Measurements from ENCODE around the gene GPS2. TPM values are rescaled to one million over a fixed set of nuclear protein-coding genes. Genes with fewer than 3 reads are reported as not detected.

The GPS2 gene
- total and polyA plus RNA-seq, 10 donors, result 54.1 to 123 (median 68.1) TPM

DNA sequence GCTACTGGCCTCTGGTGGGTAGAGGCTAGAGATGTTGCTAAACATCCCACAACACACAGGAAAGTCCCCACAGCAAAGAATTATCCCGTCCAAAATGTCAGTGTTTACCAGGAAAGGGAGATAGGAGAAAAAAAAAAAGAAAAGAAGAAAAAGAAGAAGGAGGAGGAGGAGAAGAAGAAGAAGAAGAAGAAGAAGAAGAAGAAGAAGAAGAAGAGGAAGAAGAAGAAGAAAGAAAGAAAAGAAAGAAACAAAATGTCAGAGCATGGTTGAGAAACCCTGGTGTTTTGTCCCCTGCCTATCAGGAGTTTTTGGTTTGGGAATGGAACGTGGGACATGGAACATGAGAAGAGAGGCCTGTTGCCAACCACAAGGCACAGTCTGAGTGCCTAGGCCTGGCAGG, 42.2 kb upstream of the GPS2 start:
- H3K4me1 ChIP-seq, result peaks cover 12 to 45% (median 28%) of the 10 kb centered on the region in 6 donors
- intact Hi-C loops (cut with DNase I; ENCODE audit: low total_unique reads), result loop anchor here (5.0 to 10.0 kb wide), 2 partner anchors 80 to 157 kb away; partner anchors contain the start of genes FGF11 and TMEM102
- H3K4me3 ChIP-seq, result no peak overlapping the region
- no peak for DNase-seq
- H3K9me3 ChIP-seq, result no peaks in the 10 kb centered on the region
- WGBS, 5 donors, result 55 to 93% (median 57%) methylated on average over 2 of the region's 2 CpGs
- peak overlapping the region in 4 of 8 donors; percentile 26 to 65 (median 38) for H3K27ac ChIP-seq
- TF ChIP-seq POLR2AphosphoS5 (IDR thresholded peaks at IDR 0.05) (no peak), POLR2A (IDR thresholded peaks at IDR 0.05) (no peak)
- TF ChIP-seq, protein P1, sequence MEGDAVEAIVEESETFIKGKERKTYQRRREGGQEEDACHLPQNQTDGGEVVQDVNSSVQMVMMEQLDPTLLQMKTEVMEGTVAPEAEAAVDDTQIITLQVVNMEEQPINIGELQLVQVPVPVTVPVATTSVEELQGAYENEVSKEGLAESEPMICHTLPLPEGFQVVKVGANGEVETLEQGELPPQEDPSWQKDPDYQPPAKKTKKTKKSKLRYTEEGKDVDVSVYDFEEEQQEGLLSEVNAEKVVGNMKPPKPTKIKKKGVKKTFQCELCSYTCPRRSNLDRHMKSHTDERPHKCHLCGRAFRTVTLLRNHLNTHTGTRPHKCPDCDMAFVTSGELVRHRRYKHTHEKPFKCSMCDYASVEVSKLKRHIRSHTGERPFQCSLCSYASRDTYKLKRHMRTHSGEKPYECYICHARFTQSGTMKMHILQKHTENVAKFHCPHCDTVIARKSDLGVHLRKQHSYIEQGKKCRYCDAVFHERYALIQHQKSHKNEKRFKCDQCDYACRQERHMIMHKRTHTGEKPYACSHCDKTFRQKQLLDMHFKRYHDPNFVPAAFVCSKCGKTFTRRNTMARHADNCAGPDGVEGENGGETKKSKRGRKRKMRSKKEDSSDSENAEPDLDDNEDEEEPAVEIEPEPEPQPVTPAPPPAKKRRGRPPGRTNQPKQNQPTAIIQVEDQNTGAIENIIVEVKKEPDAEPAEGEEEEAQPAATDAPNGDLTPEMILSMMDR (IDR thresholded peaks at IDR 0.05 in 8 of 11, conservative IDR thresholded peaks at IDR 0.05 in 3 of 11), result no peak
- H3K27me3 ChIP-seq (replicated peaks in 1 of 7), result no peaks in the 10 kb centered on the region
- no peaks in the 10 kb centered on the region for H3K36me3 ChIP-seq

DNA sequence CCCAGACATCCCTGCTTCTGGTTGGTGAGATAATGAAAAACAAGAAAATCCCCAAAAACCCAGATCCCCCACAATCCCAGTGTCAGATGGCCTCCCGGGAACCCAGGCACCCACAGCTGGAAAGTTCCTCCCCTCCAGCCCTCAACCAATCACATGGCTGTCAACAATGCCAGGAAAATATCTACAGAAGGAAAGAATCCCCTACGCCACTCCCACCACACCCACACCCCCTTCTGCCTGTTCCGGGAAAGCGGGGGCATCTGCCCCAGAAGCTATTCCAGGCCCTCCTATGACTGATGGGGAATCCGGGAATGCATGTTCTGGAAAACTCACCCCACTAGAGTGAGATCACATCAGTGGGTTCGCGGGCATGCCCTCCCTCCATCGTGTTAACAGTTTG, 41.6 kb upstream of the GPS2 start:
- no peaks in the 10 kb centered on the region for H3K36me3 ChIP-seq
- H3K27me3 ChIP-seq (replicated peaks in 1 of 7), result no peaks in the 10 kb centered on the region
- no peak for DNase-seq
- intact Hi-C loops (cut with DNase I; ENCODE audit: low total_unique reads), result loop anchor here (5.0 to 10.0 kb wide), 2 partner anchors 81 to 158 kb away; partner anchors contain the start of genes FGF11 and TMEM102
- H3K4me1 ChIP-seq, result peaks cover 13 to 51% (median 32%) of the 10 kb centered on the region in 6 donors
- 70 to 80% (median 77%) methylated on average over 8 of the region's 8 CpGs for WGBS, 5 donors
- H3K9me3 ChIP-seq, result no peaks in the 10 kb centered on the region
- H3K27ac ChIP-seq, result peak overlapping the region in 7 of 8 donors; percentile 0 to 46 (median 26)
- H3K4me3 ChIP-seq, result peak overlapping the region in 1 of 8 donors; percentile 1
- TF ChIP-seq, protein P1 (IDR thresholded peaks at IDR 0.05 in 8 of 11, conservative IDR thresholded peaks at IDR 0.05 in 3 of 11), result no peak
- TF ChIP-seq POLR2A (IDR thresholded peaks at IDR 0.05) (no peak), POLR2AphosphoS5 (IDR thresholded peaks at IDR 0.05) (no peak)

DNA sequence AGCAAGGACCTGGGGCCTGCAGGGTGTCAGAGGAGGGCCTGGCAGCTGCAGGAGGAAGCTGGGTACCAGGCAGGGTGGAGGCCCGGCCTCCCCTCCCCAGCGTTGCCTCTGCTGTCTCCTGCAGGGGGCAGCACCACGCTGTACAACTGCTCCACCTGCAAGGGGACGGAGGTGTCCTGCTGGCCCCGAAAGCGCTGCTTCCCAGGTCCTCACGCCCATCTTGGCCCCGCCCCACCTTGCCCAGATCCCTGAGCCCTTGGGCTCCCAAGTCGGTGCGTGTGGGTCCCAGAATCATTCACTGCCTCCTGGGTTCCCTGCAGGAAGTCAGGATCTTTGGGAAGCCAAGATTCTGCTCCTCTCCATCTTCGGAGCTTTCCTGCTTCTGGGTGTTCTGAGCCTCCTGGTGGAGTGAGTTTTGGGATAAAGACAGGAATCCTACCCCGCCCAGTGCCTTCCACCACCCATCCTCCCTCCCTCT, 41.0 kb upstream of the GPS2 start:
- Histone ChIP-seq H3K4me1 (peaks cover 17 to 58% (median 38%) of the 10 kb centered on the region in 6 donors), H3K27me3 (replicated peaks in 1 of 7) (no peaks in the 10 kb centered on the region), H3K9me3 (no peaks in the 10 kb centered on the region), H3K36me3 (peaks cover 0 to 3% (median 0%) of the 10 kb centered on the region in 6 donors), H3K4me3 (peak overlapping the region in 1 of 8 donors; percentile 1), H3K27ac (peak overlapping the region in 7 of 8 donors; percentile 0 to 46 (median 26))
- intact Hi-C loops (cut with DNase I; ENCODE audit: low total_unique reads), result loop anchor here (5.0 to 10.0 kb wide), 2 partner anchors 81 to 159 kb away; partner anchors contain the start of genes FGF11 and TMEM102
- 10 to 31% (median 12%) methylated on average over 4 to 12 of the region's 12 CpGs for WGBS, 5 donors
- TF ChIP-seq POLR2AphosphoS5 (IDR thresholded peaks at IDR 0.05), result peak; percentile 72 to 82 (median 74)
- TF ChIP-seq, protein P1 (IDR thresholded peaks at IDR 0.05 in 8 of 11, conservative IDR thresholded peaks at IDR 0.05 in 3 of 11), result peak; percentile 84 to 99 (median 95)
- no peak for TF ChIP-seq POLR2A (IDR thresholded peaks at IDR 0.05)
- DNase-seq, result peak; percentile 96

DNA sequence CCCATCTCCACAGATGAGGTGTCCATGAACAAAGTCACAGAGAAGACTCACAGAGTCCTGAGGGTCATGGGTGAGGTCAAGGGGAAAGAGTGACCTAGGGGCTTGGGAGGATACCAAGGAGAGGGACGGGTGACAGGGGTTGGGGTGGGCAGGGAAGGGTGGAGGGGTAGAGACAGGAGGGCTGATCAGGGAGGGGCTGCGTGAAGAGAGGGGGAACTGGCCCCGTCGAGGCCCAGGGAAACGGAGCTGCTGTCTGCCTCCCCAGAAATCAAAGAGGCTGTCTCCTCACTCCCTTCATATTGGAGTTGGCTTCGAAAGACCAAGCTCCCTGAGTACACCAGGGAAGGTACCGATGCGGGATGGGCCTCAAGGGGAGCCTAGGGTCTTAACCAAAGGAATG, 40.4 kb upstream of the GPS2 start:
- intact Hi-C loops (cut with DNase I; ENCODE audit: low total_unique reads), result loop anchor here (5.0 to 10.0 kb wide), 2 partner anchors 82 to 159 kb away; partner anchors contain the start of genes FGF11 and TMEM102
- H3K36me3 ChIP-seq, result peaks cover 0 to 9% (median 0%) of the 10 kb centered on the region in 6 donors
- 78 to 88% (median 80%) methylated on average over 8 of the region's 8 CpGs for WGBS, 5 donors
- no peaks in the 10 kb centered on the region for H3K27me3 ChIP-seq (replicated peaks in 1 of 7)
- H3K4me3 ChIP-seq, result no peak overlapping the region
- no peaks in the 10 kb centered on the region for H3K9me3 ChIP-seq
- DNase-seq, result no peak
- H3K27ac ChIP-seq, result peak overlapping the region in 3 of 8 donors; percentile 26 to 40 (median 34)
- peaks cover 22 to 63% (median 44%) of the 10 kb centered on the region in 6 donors for H3K4me1 ChIP-seq
- TF ChIP-seq, protein P1 (IDR thresholded peaks at IDR 0.05 in 8 of 11, conservative IDR thresholded peaks at IDR 0.05 in 3 of 11), result no peak

All from spleen (tissue), 11 donors.